Body of pancreas (tissue), 4 donors: ENCODE results near the gene TOGARAM2.

Source experiments
- POLR2A ChIP-seq, 3 donors: fragments of 450-650 bp; IDR thresholded peaks; one replicate each; pipeline ENCODE4 v1.6.1; 2016; ENCODE audit warnings: antibody characterized with exemption in 3 of 3, mild to moderate bottlenecking in 2 of 3
- TF ChIP-seq, protein P1 (sequence below), 7 experiments: fragments of 450-650 bp in 4 of 7; fragments of 200-600 bp in 3 of 7; sonication (generic) in 3 of 7; IDR thresholded peaks; one replicate each; pipeline ENCODE4 v1.5.1; 2016 to 2019; ENCODE audit warnings: antibody characterized with exemption in 7 of 7

- no peak for TF ChIP-seq POLR2A (IDR thresholded peaks at IDR 0.05)
- TF ChIP-seq, protein P1, sequence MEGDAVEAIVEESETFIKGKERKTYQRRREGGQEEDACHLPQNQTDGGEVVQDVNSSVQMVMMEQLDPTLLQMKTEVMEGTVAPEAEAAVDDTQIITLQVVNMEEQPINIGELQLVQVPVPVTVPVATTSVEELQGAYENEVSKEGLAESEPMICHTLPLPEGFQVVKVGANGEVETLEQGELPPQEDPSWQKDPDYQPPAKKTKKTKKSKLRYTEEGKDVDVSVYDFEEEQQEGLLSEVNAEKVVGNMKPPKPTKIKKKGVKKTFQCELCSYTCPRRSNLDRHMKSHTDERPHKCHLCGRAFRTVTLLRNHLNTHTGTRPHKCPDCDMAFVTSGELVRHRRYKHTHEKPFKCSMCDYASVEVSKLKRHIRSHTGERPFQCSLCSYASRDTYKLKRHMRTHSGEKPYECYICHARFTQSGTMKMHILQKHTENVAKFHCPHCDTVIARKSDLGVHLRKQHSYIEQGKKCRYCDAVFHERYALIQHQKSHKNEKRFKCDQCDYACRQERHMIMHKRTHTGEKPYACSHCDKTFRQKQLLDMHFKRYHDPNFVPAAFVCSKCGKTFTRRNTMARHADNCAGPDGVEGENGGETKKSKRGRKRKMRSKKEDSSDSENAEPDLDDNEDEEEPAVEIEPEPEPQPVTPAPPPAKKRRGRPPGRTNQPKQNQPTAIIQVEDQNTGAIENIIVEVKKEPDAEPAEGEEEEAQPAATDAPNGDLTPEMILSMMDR (IDR thresholded peaks at IDR 0.05), result no peak
Observed at GRCh38 chr2:28979041-28979440, 2.1 kb upstream of the TOGARAM2 start.
